PFSK-1 (cell line): ENCODE data around the gene C1QTNF1.

ENCODE experiments used
- POLR2AphosphoS5 ChIP-seq: IDR thresholded peaks from 2 replicates; pipeline ENCODE4 v1.6.1; 2012; ENCODE audit warnings: low read depth, mild to moderate bottlenecking, control low read depth, low read length, moderate library complexity
- REST ChIP-seq, 2 experiments: IDR thresholded peaks; 2 replicates each; pipeline versions ENCODE4 v1.6.1 to v1.8.0; 2011 to 2012; ENCODE audit warnings: low read depth in 2 of 2, low read length in 2 of 2, control low read depth in 1 of 2, inconsistent platforms in 1 of 2, mild to moderate bottlenecking in 1 of 2, moderate library complexity in 1 of 2; ENCODE audit not compliant: insufficient read depth in 1 of 2

- no peak for TF ChIP-seq REST (IDR thresholded peaks at IDR 0.05; ENCODE audit: insufficient read depth in 1 of 2, low read depth in 2 of 2, low read length in 2 of 2)
- peak; percentile 34; the same call in 1 of the 2 replicates for TF ChIP-seq POLR2AphosphoS5
Observed at GRCh38 chr17:79009397-79010303, 14.3 kb upstream of the C1QTNF1 start, which contains the start of gene CANT1.
